IMR-90 (cell line): ENCODE measurements around the gene FABP6. TPM values are rescaled to one million over a fixed set of nuclear protein-coding genes. Genes with fewer than 3 reads are reported as not detected.

Source experiments
- ATAC-seq: fragments of 200-7000 bp; cut with Tn5 transposase; 2 replicates; pipeline ENCODE4 v1.9.1; 2020; ENCODE audit warnings: low read depth, mild to moderate bottlenecking, moderate library complexity
- BruUV-seq: library from RNA; stranded (reverse); fragments of 400-500 nt; replicated peaks from 2 replicates; lab custom pipeline; 2021; lab: Mats Ljungman, UMichigan
- CTCF ChIA-PET: fragments of 300-600 bp; formaldehyde crosslinking; extraction: SDS; loops from one replicate; lab custom pipeline; 2021; ENCODE audit warnings: antibody characterized with exemption; lab: Yijun Ruan, JAX
- POLR2A ChIA-PET: fragments of 300-600 bp; sonication (Branson Sonifier 250); formaldehyde crosslinking; loops from one replicate; lab custom pipeline; 2022; ENCODE audit warnings: antibody characterized with exemption; ENCODE audit not compliant: unreplicated experiment; lab: Charles Lee
- DNase-seq: peaks from one replicate; pipeline ENCODE4 v3.0.0; 2013
- H2AFZ ChIP-seq: replicated peaks from 2 replicates; pipeline ENCODE3; 2013; ENCODE audit warnings: low read length, mild to moderate bottlenecking; ENCODE audit not compliant: poor library complexity
- H2AK5ac ChIP-seq: 2 replicates; pipeline ENCODE4 v1.6.1; 2013; ENCODE audit warnings: low read depth, low read length, inconsistent platforms
- H2AK9ac ChIP-seq: replicated peaks from 2 replicates; pipeline ENCODE3; 2013; ENCODE audit warnings: mild to moderate bottlenecking, low read depth, low read length, moderate library complexity; ENCODE audit not compliant: poor library complexity
- H2BK120ac ChIP-seq: 2 replicates; pipeline ENCODE4 v1.6.1; 2013; ENCODE audit warnings: low read depth, low read length, inconsistent platforms
- H2BK15ac ChIP-seq: 3 replicates; pipeline ENCODE4 v1.6.1; 2013; ENCODE audit warnings: low read depth, low read length, inconsistent platforms
- H2BK20ac ChIP-seq: 2 replicates; pipeline ENCODE4 v1.6.1; 2013; ENCODE audit warnings: low read depth, mild to moderate bottlenecking, inconsistent platforms, low read length, moderate library complexity
- H2BK5ac ChIP-seq: 2 replicates; pipeline ENCODE4 v1.6.1; 2013; ENCODE audit warnings: mild to moderate bottlenecking, low read depth, low read length, inconsistent platforms; ENCODE audit not compliant: poor library complexity, severe bottlenecking
- H3K14ac ChIP-seq: replicated peaks from 2 replicates; pipeline ENCODE4 v1.6.1; 2013; ENCODE audit warnings: low read depth, low read length, inconsistent platforms
- H3K18ac ChIP-seq: 2 replicates; pipeline ENCODE4 v1.6.1; 2013; ENCODE audit warnings: low read depth, low read length, control low read depth
- H3K23ac ChIP-seq: 2 replicates; pipeline ENCODE4 v1.6.1; 2013; ENCODE audit warnings: low read depth, low read length, inconsistent platforms
- H3K27ac ChIP-seq: 2 replicates; pipeline ENCODE4 v1.5.1; 2013; ENCODE audit warnings: mild to moderate bottlenecking, control low read depth, low read length; ENCODE audit not compliant: insufficient read depth
- H3K27me3 ChIP-seq: 2 replicates; pipeline ENCODE4 v1.6.1; 2013; ENCODE audit warnings: low read length; ENCODE audit not compliant: control insufficient read depth, insufficient read depth
- H3K36me3 ChIP-seq: 2 replicates; pipeline ENCODE4 v1.6.1; 2013; ENCODE audit warnings: low read length, mixed read lengths; ENCODE audit not compliant: control insufficient read depth, insufficient read depth
- H3K4ac ChIP-seq: 2 replicates; pipeline ENCODE4 v1.6.1; 2013; ENCODE audit warnings: low read depth, low read length, inconsistent platforms
- H3K4me1 ChIP-seq: 2 replicates; pipeline ENCODE4 v1.6.1; 2013; ENCODE audit warnings: low read length, mixed read lengths; ENCODE audit not compliant: control insufficient read depth, insufficient read depth
- H3K4me2 ChIP-seq: 2 replicates; pipeline ENCODE4 v1.6.1; 2013; ENCODE audit warnings: low read depth, mild to moderate bottlenecking, control low read depth, low read length, moderate library complexity
- H3K4me3 ChIP-seq: 2 replicates; pipeline ENCODE4 v1.5.1; 2013; ENCODE audit warnings: low read depth, mild to moderate bottlenecking, control low read depth, low read length, moderate library complexity; ENCODE audit not compliant: insufficient read depth
- H3K56ac ChIP-seq: 2 replicates; pipeline ENCODE4 v1.6.1; 2013; ENCODE audit warnings: low read length, inconsistent platforms; ENCODE audit not compliant: insufficient read depth; ENCODE audit errors: extremely low read depth
- H3K79me1 ChIP-seq, 2 experiments: 2 replicates each; pipeline ENCODE4 v1.6.1; 2013; ENCODE audit warnings: low read length in 2 of 2, inconsistent platforms in 1 of 2, low read depth in 1 of 2
- H3K9ac ChIP-seq: 2 replicates; pipeline ENCODE4 v1.6.1; 2013; ENCODE audit warnings: low read depth, low read length, control low read depth
- H3K9me1 ChIP-seq: 2 replicates; pipeline ENCODE4 v1.6.1; 2013; ENCODE audit warnings: low read length, inconsistent platforms; ENCODE audit not compliant: insufficient read depth
- H3K9me3 ChIP-seq: 2 replicates; pipeline ENCODE4 v1.6.1; 2013; ENCODE audit warnings: low read length; ENCODE audit not compliant: control insufficient read depth, insufficient read depth
- H4K20me1 ChIP-seq: 2 replicates; pipeline ENCODE4 v1.6.1; 2013; ENCODE audit warnings: low read length, inconsistent platforms; ENCODE audit not compliant: insufficient read depth
- H4K5ac ChIP-seq: 2 replicates; pipeline ENCODE4 v1.6.1; 2013; ENCODE audit warnings: mild to moderate bottlenecking, low read depth, low read length, control low read depth
- H4K8ac ChIP-seq, 2 experiments: 2 replicates each; pipeline ENCODE4 v1.6.1; 2013; ENCODE audit warnings: low read depth in 2 of 2, low read length in 2 of 2, control low read depth in 1 of 2, inconsistent platforms in 1 of 2
- H4K91ac ChIP-seq: 2 replicates; pipeline ENCODE4 v1.6.1; 2013; ENCODE audit warnings: low read depth, low read length, inconsistent platforms; ENCODE audit not compliant: insufficient read depth
- CEBPB ChIP-seq: IDR thresholded peaks from 2 replicates; pipeline ENCODE4 v1.6.1; 2012; ENCODE audit warnings: low read depth, low read length, improper control_type of control experiment
- FOS ChIP-seq: fragments of 150-350 bp; IDR thresholded peaks from 2 replicates; pipeline ENCODE4 v1.6.1; 2016; ENCODE audit warnings: low read depth, low read length
- MAFK ChIP-seq: IDR thresholded peaks from 2 replicates; pipeline ENCODE4 v1.6.1; 2012; ENCODE audit warnings: low read depth, low read length, improper control_type of control experiment
- MXI1 ChIP-seq: IDR thresholded peaks from 2 replicates; pipeline ENCODE4 v1.6.1; 2012; ENCODE audit warnings: low read depth, mild to moderate bottlenecking, low read length, moderate library complexity, borderline replicate concordance
- NFE2L2 ChIP-seq: fragments of 150-350 bp; IDR thresholded peaks from 2 replicates; pipeline ENCODE4 v1.6.1; 2016; ENCODE audit warnings: low read depth, mild to moderate bottlenecking, low read length
- POLR2A ChIP-seq: IDR thresholded peaks from 2 replicates; pipeline ENCODE4 v1.6.1; 2012; ENCODE audit warnings: mild to moderate bottlenecking, low read depth, low read length
- RAD21 ChIP-seq: IDR thresholded peaks from 2 replicates; pipeline ENCODE4 v1.6.1; 2012; ENCODE audit warnings: low read length, improper control_type of control experiment
- RCOR1 ChIP-seq: IDR thresholded peaks from 2 replicates; pipeline ENCODE4 v1.6.1; 2012; ENCODE audit warnings: mild to moderate bottlenecking, low read length, improper control_type of control experiment; ENCODE audit not compliant: insufficient replicate concordance
- WGBS, 2 experiments: methylation state at CpG; one replicate each; pipeline versions ENCODE4 v1.1.5 to v1.1.7; 2013; ENCODE audit warnings: missing lambda C conversion rate in 2 of 2; ENCODE audit not compliant: insufficient read length in 1 of 2; ENCODE audit errors: extremely low coverage in 2 of 2; 5-methylcytosine and 5-hydroxymethylcytosine counted together
- dilution Hi-C: fragments of 300-500 bp; cut with HindIII; formaldehyde crosslinking; loops from one replicate; pipeline ENCODE4 v1.14.3; 2018; ENCODE audit warnings: low sequenced_read_pairs; ENCODE audit not compliant: unreplicated experiment
- in situ Hi-C: fragments of 300-500 bp; cut with MboI; formaldehyde crosslinking; loops from 3 replicates; pipeline ENCODE4 v1.14.3; 2019; ENCODE audit warnings: low sequenced_read_pairs, inconsistent platforms, mixed read lengths
- intact Hi-C: fragments of 100-400 bp; cut with micrococcal nuclease; formaldehyde crosslinking; loops from 2 replicates; pipeline ENCODE4 v1.10.0; 2022
- polyA plus RNA-seq, 3 experiments: library from polyadenylated mRNA; depleted of rRNA; stranded (reverse); fragments of >200 nt; gene quantifications; 2 replicates each; pipeline ENCODE4 v1.2.3, GENCODE V29; 2012; ENCODE audit warnings: low replicate concordance in 1 of 3
- total RNA-seq: library from RNA; depleted of rRNA; stranded (reverse); fragments of >200 nt; gene quantifications from 2 replicates; pipeline ENCODE4 v1.2.3, GENCODE V29; 2012
- TF ChIP-seq, protein P1 (sequence below): fragments of 150-350 bp; IDR thresholded peaks from 2 replicates; pipeline ENCODE4 v1.6.1; 2017; ENCODE audit warnings: mild to moderate bottlenecking, antibody characterized with exemption, low read length, low read depth
- TF ChIP-seq, protein P2 (sequence below): conservative IDR thresholded peaks from 2 replicates; pipeline ENCODE4 v1.5.1; 2012; ENCODE audit warnings: mild to moderate bottlenecking, low read depth, low read length, improper control_type of control experiment

FABP6 gene
- total and polyA plus RNA-seq, 2 of the 4 experiments (the other 2 are of a cell fraction) = not detected

DNA sequence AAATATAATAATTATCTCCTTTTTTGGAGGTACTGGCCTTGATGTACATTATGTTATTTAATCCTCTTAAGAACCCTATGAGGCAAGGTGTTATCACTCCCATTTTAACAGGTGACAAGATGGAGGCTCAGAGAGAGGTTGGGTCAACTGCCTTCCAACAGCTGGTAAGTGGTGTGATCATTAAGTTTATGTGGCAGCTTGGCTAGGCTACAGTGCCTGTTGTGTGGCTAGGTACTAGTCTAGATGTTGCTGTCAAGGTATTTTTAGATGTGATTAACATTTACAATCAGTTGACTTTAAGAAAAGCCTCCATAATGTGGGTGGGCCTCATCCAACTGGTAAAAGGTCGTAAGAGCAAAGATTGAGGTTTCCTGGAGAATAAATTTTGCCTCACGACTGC lies 21.5 kb downstream of the FABP6 start:
- dilution Hi-C loops (no loop called here), in situ Hi-C loops (no loop called here), intact Hi-C loops (no loop called here)
- TF ChIP-seq MXI1 (no peak), FOS (no peak), POLR2A (no peak), RCOR1 (no peak), RAD21 (no peak), NFE2L2 (no peak), CEBPB (no peak), MAFK (no peak)
- TF ChIP-seq, protein P1, sequence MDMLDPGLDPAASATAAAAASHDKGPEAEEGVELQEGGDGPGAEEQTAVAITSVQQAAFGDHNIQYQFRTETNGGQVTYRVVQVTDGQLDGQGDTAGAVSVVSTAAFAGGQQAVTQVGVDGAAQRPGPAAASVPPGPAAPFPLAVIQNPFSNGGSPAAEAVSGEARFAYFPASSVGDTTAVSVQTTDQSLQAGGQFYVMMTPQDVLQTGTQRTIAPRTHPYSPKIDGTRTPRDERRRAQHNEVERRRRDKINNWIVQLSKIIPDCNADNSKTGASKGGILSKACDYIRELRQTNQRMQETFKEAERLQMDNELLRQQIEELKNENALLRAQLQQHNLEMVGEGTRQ = no peak
- TF ChIP-seq, protein P2, sequence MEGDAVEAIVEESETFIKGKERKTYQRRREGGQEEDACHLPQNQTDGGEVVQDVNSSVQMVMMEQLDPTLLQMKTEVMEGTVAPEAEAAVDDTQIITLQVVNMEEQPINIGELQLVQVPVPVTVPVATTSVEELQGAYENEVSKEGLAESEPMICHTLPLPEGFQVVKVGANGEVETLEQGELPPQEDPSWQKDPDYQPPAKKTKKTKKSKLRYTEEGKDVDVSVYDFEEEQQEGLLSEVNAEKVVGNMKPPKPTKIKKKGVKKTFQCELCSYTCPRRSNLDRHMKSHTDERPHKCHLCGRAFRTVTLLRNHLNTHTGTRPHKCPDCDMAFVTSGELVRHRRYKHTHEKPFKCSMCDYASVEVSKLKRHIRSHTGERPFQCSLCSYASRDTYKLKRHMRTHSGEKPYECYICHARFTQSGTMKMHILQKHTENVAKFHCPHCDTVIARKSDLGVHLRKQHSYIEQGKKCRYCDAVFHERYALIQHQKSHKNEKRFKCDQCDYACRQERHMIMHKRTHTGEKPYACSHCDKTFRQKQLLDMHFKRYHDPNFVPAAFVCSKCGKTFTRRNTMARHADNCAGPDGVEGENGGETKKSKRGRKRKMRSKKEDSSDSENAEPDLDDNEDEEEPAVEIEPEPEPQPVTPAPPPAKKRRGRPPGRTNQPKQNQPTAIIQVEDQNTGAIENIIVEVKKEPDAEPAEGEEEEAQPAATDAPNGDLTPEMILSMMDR = no peak
- Histone ChIP-seq H4K8ac (no peak overlapping the region), H3K9me3 (no peaks in the 10 kb centered on the region), H3K9ac (no peak overlapping the region), H4K5ac (no peak overlapping the region), H2AFZ (no peak overlapping the region), H3K4me1 (no peaks in the 10 kb centered on the region), H2AK5ac (no peak overlapping the region), H3K36me3 (peaks cover 16% of the 10 kb centered on the region), H3K79me1 (no peaks in the 10 kb centered on the region), H2AK9ac (no peak overlapping the region), H2BK5ac (no peak overlapping the region), H3K4ac (no peak overlapping the region), H3K56ac (no peak overlapping the region), H3K4me3 (no peak overlapping the region), H2BK120ac (no peak overlapping the region), H3K9me1 (no peaks in the 10 kb centered on the region), H3K27me3 (no peaks in the 10 kb centered on the region), H3K27ac (no peak overlapping the region), H3K14ac (no peak overlapping the region), H2BK15ac (no peak overlapping the region), H3K4me2 (no peak overlapping the region), H3K18ac (no peak overlapping the region), H4K20me1 (no peaks in the 10 kb centered on the region), H2BK20ac (no peak overlapping the region), H4K91ac (no peak overlapping the region), H3K23ac (no peak overlapping the region)
- no peak for ATAC-seq
- 89% methylated on average over 1 of the region's 2 CpGs; no CpG with 5 or more reads in 1 of the 2 experiments for WGBS, 2 experiments
- no peak for DNase-seq
- ChIA-PET CTCF (no interaction called here), POLR2A (no interaction called here)
- no TSS peak for BruUV-seq
